ENCODE data around the gene SLC41A3. TPM values are rescaled to one million over a fixed set of nuclear protein-coding genes. Genes with fewer than 3 reads are reported as not detected.

Gene SLC41A3
- total and polyA plus RNA-seq, 2 of the 4 experiments (the other 2 are of a cell fraction), result 30.5 to 43.5 TPM

DNA sequence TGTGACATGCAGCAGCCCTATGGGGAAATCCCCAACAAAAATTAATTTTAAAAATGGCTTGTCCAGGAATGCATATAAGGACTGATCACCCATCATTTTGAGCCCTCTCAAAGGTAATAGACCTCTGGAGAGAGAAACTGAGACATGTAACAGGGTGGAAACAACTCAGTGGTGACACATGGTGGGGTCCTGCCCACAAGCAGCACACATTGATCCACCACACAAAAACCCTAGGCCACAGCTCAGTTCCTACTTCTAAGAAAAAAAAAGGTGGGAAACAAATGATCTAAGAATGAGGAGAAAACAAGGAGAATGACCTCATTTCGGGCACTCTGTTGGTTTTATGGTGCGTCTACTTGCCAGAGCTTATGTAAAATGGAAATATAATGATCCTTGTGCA lies 1.9 kb upstream of the SLC41A3 start:
- Histone ChIP-seq H3K4me3 (ENCODE audit: insufficient read depth, low read depth, low read length) (no peak overlapping the region), H3K9me3 (ENCODE audit: control insufficient read depth, insufficient read depth, low read length) (no peaks in the 10 kb centered on the region), H3K4me1 (ENCODE audit: control insufficient read depth, insufficient read depth, low read length) (no peaks in the 10 kb centered on the region), H2AFZ (replicated peaks; ENCODE audit: low read length, poor library complexity) (no peak overlapping the region), H4K20me1 (ENCODE audit: insufficient read depth, low read length) (no peaks in the 10 kb centered on the region), H2BK120ac (ENCODE audit: low read depth, low read length) (no peak overlapping the region), H3K4ac (ENCODE audit: low read depth, low read length) (no peak overlapping the region), H3K79me1 (ENCODE audit: low read depth in 1 of 2, low read length in 2 of 2) (peaks cover 0 to 3% of the 10 kb centered on the region in 2 experiments; a peak in 1 of 4 replicates), H3K18ac (ENCODE audit: low read depth, low read length) (no peak overlapping the region), H4K5ac (ENCODE audit: low read depth, low read length) (no peak overlapping the region), H2BK15ac (ENCODE audit: low read depth, low read length) (no peak overlapping the region), H3K4me2 (ENCODE audit: low read depth, low read length) (no peak overlapping the region), H3K27ac (ENCODE audit: insufficient read depth, low read length) (no peak overlapping the region), H3K9ac (ENCODE audit: low read depth, low read length) (no peak overlapping the region), H4K91ac (ENCODE audit: insufficient read depth, low read depth, low read length) (no peak overlapping the region), H3K14ac (replicated peaks; ENCODE audit: low read depth, low read length) (no peak overlapping the region), H2BK5ac (ENCODE audit: low read depth, low read length, poor library complexity, severe bottlenecking) (no peak overlapping the region), H2BK20ac (ENCODE audit: low read depth, low read length) (no peak overlapping the region), H3K23ac (ENCODE audit: low read depth, low read length) (no peak overlapping the region), H4K8ac (ENCODE audit: low read depth in 2 of 2, low read length in 2 of 2) (no peak overlapping the region), H3K36me3 (ENCODE audit: control insufficient read depth, insufficient read depth, low read length) (no peaks in the 10 kb centered on the region), H3K56ac (ENCODE audit: extremely low read depth, insufficient read depth, low read length) (no peak overlapping the region), H3K27me3 (ENCODE audit: control insufficient read depth, insufficient read depth, low read length) (no peaks in the 10 kb centered on the region), H3K9me1 (ENCODE audit: insufficient read depth, low read length) (0 out of 2 replicates have a peak, but pooled peaks cover 3% of the 10 kb centered on the region), H2AK9ac (replicated peaks; ENCODE audit: low read depth, low read length, poor library complexity) (no peak overlapping the region), H2AK5ac (ENCODE audit: low read depth, low read length) (no peak overlapping the region)
- POLR2A ChIA-PET (ENCODE audit: unreplicated experiment), result no interaction called here
- BruUV-seq (replicated peaks), result no TSS peak
- dilution Hi-C loops (cut with HindIII; ENCODE audit: low sequenced_read_pairs, unreplicated experiment), result no loop called here
- in situ Hi-C loops (cut with MboI; ENCODE audit: low sequenced_read_pairs), result no loop called here
- CTCF ChIA-PET, result no interaction called here
- WGBS, 2 experiments (ENCODE audit: extremely low coverage in 2 of 2, insufficient read length in 1 of 2), result no CpG with 5 or more reads among the region's 2 CpGs
- TF ChIP-seq FOS (IDR thresholded peaks at IDR 0.05; ENCODE audit: low read depth, low read length), result no peak
- TF ChIP-seq NFE2L2 (IDR thresholded peaks at IDR 0.05; ENCODE audit: low read depth, low read length), result no peak
- no peak for ATAC-seq (ENCODE audit: low read depth)
- intact Hi-C loops (cut with micrococcal nuclease), result no loop called here
- no peak for DNase-seq

Data from IMR-90 (cell line).